Neural cell (in vitro differentiated cells): ENCODE results near the gene KRTAP20-3.

ENCODE experiments used
- CTCF ChIP-seq: fragments of 450-650 bp; IDR thresholded peaks from 2 replicates; pipeline ENCODE4 v1.5.1; 2014; ENCODE audit warnings: antibody characterized with exemption, mild to moderate bottlenecking, moderate library complexity; ENCODE audit not compliant: poor library complexity, severe bottlenecking
- EP300 ChIP-seq: fragments of 450-650 bp; conservative IDR thresholded peaks from 2 replicates; pipeline ENCODE4 v1.6.1; 2014; ENCODE audit warnings: antibody characterized with exemption, mild to moderate bottlenecking, moderate library complexity; ENCODE audit not compliant: poor library complexity, severe bottlenecking
- MXI1 ChIP-seq: fragments of 450-650 bp; conservative IDR thresholded peaks from 2 replicates; pipeline ENCODE4 v1.6.1; 2014; ENCODE audit warnings: antibody characterized with exemption, mild to moderate bottlenecking; ENCODE audit not compliant: poor library complexity, severe bottlenecking
- REST ChIP-seq: IDR thresholded peaks from 2 replicates; pipeline ENCODE4 v1.6.1; 2012; ENCODE audit warnings: borderline replicate concordance

GRCh38 chr21:30652891-30653290 is 10.2 kb downstream of the KRTAP20-3 start:
- TF ChIP-seq CTCF, result no peak
- TF ChIP-seq EP300, result no peak
- TF ChIP-seq REST, result no peak
- no peak for TF ChIP-seq MXI1
